Measurements from ENCODE around the gene MANBA. TPM values are rescaled to one million over a fixed set of nuclear protein-coding genes. Genes with fewer than 3 reads are reported as not detected.

The MANBA gene
- total RNA-seq (2014; rRNA removed; shearing (Covaris generic)) = 18.4 and 21.7 TPM in 2 replicates
- 12.2 and 15.5 TPM in 2 replicates for polyA plus RNA-seq (2015; cell fraction: cytosol; rRNA removed)
- 49.9 and 52.3 TPM in 2 replicates for polyA plus RNA-seq (2015; cell fraction: nucleus; rRNA removed)

GRCh38 chr4:102760645-102761295 is at the start of gene MANBA:
Gene MANBA, minus strand, starts transcription at chr4:102760968. Its CDS starts 74 bp downstream, at chr4:102760894.
- DNase-seq (ENCODE audit: low read depth) = peak; percentile 78

GRCh38 chr4:102809691-102810090 is 48.9 kb upstream of the MANBA start:
- no peak for DNase-seq (ENCODE audit: low read depth)

GRCh38 chr4:102809190-102809589 is 48.4 kb upstream of the MANBA start:
- DNase-seq (ENCODE audit: low read depth) = no peak

- no peak for DNase-seq (ENCODE audit: low read depth)
Observed at GRCh38 chr4:102808009-102808408, 47.2 kb upstream of the MANBA start.

GRCh38 chr4:102807345-102807744 is 46.6 kb upstream of the MANBA start:
- no peak for DNase-seq (ENCODE audit: low read depth)

- DNase-seq (ENCODE audit: low read depth) = no peak
Observed at GRCh38 chr4:102799816-102800215, 39.0 kb upstream of the MANBA start.

GRCh38 chr4:102794999-102795398 is 34.2 kb upstream of the MANBA start:
- no peak for DNase-seq (ENCODE audit: low read depth)

GRCh38 chr4:102792361-102792936 is 31.7 kb upstream of the MANBA start:
- DNase-seq (ENCODE audit: low read depth) = no peak

GRCh38 chr4:102791318-102791835 is 30.6 kb upstream of the MANBA start:
- no peak for DNase-seq (ENCODE audit: low read depth)

- DNase-seq (ENCODE audit: low read depth) = peak; percentile 50
Observed at GRCh38 chr4:102789317-102789717, 28.5 kb upstream of the MANBA start.

GRCh38 chr4:102787944-102788343 is 27.2 kb upstream of the MANBA start:
- DNase-seq (ENCODE audit: low read depth) = no peak

GRCh38 chr4:102787096-102787881 is 26.5 kb upstream of the MANBA start:
- DNase-seq (ENCODE audit: low read depth) = no peak

GRCh38 chr4:102786279-102786678 is 25.5 kb upstream of the MANBA start:
- DNase-seq (ENCODE audit: low read depth) = no peak

- no peak for DNase-seq (ENCODE audit: low read depth)
Observed at GRCh38 chr4:102783006-102783405, 22.2 kb upstream of the MANBA start.

- DNase-seq (ENCODE audit: low read depth) = no peak
Observed at GRCh38 chr4:102781570-102781969, 20.8 kb upstream of the MANBA start.

- DNase-seq (ENCODE audit: low read depth) = peak; percentile 62
Observed at GRCh38 chr4:102780476-102781144, 19.8 kb upstream of the MANBA start.

GRCh38 chr4:102779204-102779603 is 18.4 kb upstream of the MANBA start:
- no peak for DNase-seq (ENCODE audit: low read depth)

GRCh38 chr4:102778720-102779119 is 18.0 kb upstream of the MANBA start:
- DNase-seq (ENCODE audit: low read depth) = no peak

- DNase-seq (ENCODE audit: low read depth) = no peak
Observed at GRCh38 chr4:102775805-102776204, 15.0 kb upstream of the MANBA start.

GRCh38 chr4:102774254-102774653 is 13.5 kb upstream of the MANBA start:
- no peak for DNase-seq (ENCODE audit: low read depth)

- DNase-seq (ENCODE audit: low read depth) = no peak
Observed at GRCh38 chr4:102772738-102773340, 12.1 kb upstream of the MANBA start.

Measured in HT1080 (cell line).